ENCODE data around the gene C13orf42. TPM values are rescaled to one million over a fixed set of nuclear protein-coding genes. Genes with fewer than 3 reads are reported as not detected.
"Not testable (repeated sequence)": the region's sequence is repeated elsewhere in the genome, so short reads cannot be mapped to it uniquely, and the experiment has no call there.

Gene C13orf42
- total RNA-seq, 2 donors from 2014 or later, result not detected

GRCh38 chr13:51146667-51147066, 35.6 kb upstream of the C13orf42 start:
- Mint-ChIP-seq H3K36me3 (peaks cover 5% of the 10 kb centered on the region), H3K4me3 (no peak overlapping the region), H3K27ac (no peak overlapping the region), H3K27me3 (peaks cover 19 to 32% of the 10 kb centered on the region in 2 donors), H3K9me3 (no peaks in the 10 kb centered on the region), H3K4me1 (ENCODE audit: low read depth in 2 of 2) (no peaks in the 10 kb centered on the region)
- ATAC-seq (no peak), DNase-seq (ENCODE audit: low spot score) (no peak)

GRCh38 chr13:51137250-51137649, 26.2 kb upstream of the C13orf42 start:
- peaks cover 0 to 3% of the 10 kb centered on the region in 2 donors for H3K4me1 Mint-ChIP-seq (ENCODE audit: low read depth in 2 of 2)
- peak in 1 of 2 donors; percentile 9 for ATAC-seq

GRCh38 chr13:51136276-51136980, 25.4 kb upstream of the C13orf42 start:
- peaks cover 0 to 3% of the 10 kb centered on the region in 2 donors for H3K4me1 Mint-ChIP-seq (ENCODE audit: low read depth in 2 of 2)
- peaks cover 13 to 14% of the 10 kb centered on the region in 2 donors for H3K27me3 Mint-ChIP-seq
- H3K36me3 Mint-ChIP-seq, result no peaks in the 10 kb centered on the region
- H3K4me3 Mint-ChIP-seq, result no peak overlapping the region
- no peak for DNase-seq (ENCODE audit: low spot score)
- peak in 1 of 2 donors; percentile 24 for ATAC-seq
- H3K9me3 Mint-ChIP-seq, result no peaks in the 10 kb centered on the region
- H3K27ac Mint-ChIP-seq, result no peak overlapping the region

More at GRCh38 chr13:51137250-51137649, 26.2 kb upstream of the C13orf42 start:
- Mint-ChIP-seq H3K4me3 (no peak overlapping the region), H3K27ac (no peak overlapping the region), H3K36me3 (no peaks in the 10 kb centered on the region), H3K27me3 (peaks cover 13 to 14% of the 10 kb centered on the region in 2 donors), H3K9me3 (no peaks in the 10 kb centered on the region)
- no peak for DNase-seq (ENCODE audit: low spot score)

GRCh38 chr13:51134763-51135365, 23.8 kb upstream of the C13orf42 start:
- ATAC-seq (no peak), DNase-seq (ENCODE audit: low spot score) (no peak)
- H3K36me3 Mint-ChIP-seq, result no peaks in the 10 kb centered on the region
- H3K4me3 Mint-ChIP-seq, result no peak overlapping the region
- H3K27ac Mint-ChIP-seq, result no peak overlapping the region
- peaks cover 0 to 3% of the 10 kb centered on the region in 2 donors for H3K4me1 Mint-ChIP-seq (ENCODE audit: low read depth in 2 of 2)
- no peaks in the 10 kb centered on the region for H3K9me3 Mint-ChIP-seq
- peaks cover 13 to 14% of the 10 kb centered on the region in 2 donors for H3K27me3 Mint-ChIP-seq

- no peaks in the 10 kb centered on the region for H3K36me3 Mint-ChIP-seq
Observed at GRCh38 chr13:51130348-51130747, 19.3 kb upstream of the C13orf42 start.

GRCh38 chr13:51125495-51126226, 14.6 kb upstream of the C13orf42 start:
- Mint-ChIP-seq H3K9me3 (no peaks in the 10 kb centered on the region), H3K4me3 (no peak overlapping the region), H3K27me3 (peaks cover 25 to 34% of the 10 kb centered on the region in 2 donors), H3K36me3 (no peaks in the 10 kb centered on the region), H3K4me1 (ENCODE audit: low read depth in 2 of 2) (peaks cover 0 to 3% of the 10 kb centered on the region in 2 donors), H3K27ac (no peak overlapping the region)
- DNase-seq (ENCODE audit: low spot score) (no peak), ATAC-seq (peak; percentile 66 to 71)

More at GRCh38 chr13:51130348-51130747, 19.3 kb upstream of the C13orf42 start:
- H3K27me3 Mint-ChIP-seq, result peaks cover 3 to 7% of the 10 kb centered on the region in 2 donors
- DNase-seq (ENCODE audit: low spot score), result no peak
- peaks cover 0 to 3% of the 10 kb centered on the region in 2 donors for H3K4me1 Mint-ChIP-seq (ENCODE audit: low read depth in 2 of 2)
- H3K27ac Mint-ChIP-seq, result no peak overlapping the region
- H3K9me3 Mint-ChIP-seq, result no peaks in the 10 kb centered on the region
- no peak for ATAC-seq
- H3K4me3 Mint-ChIP-seq, result no peak overlapping the region

- peaks cover 25 to 41% of the 10 kb centered on the region in 2 donors for H3K27me3 Mint-ChIP-seq
- H3K4me1 Mint-ChIP-seq (ENCODE audit: low read depth in 2 of 2), result peaks cover 0 to 3% of the 10 kb centered on the region in 2 donors
- H3K27ac Mint-ChIP-seq, result no peak overlapping the region
- DNase-seq (ENCODE audit: low spot score), result no peak
- peak in 1 of 2 donors; percentile 49 for ATAC-seq
- no peak overlapping the region for H3K4me3 Mint-ChIP-seq
- no peaks in the 10 kb centered on the region for H3K9me3 Mint-ChIP-seq
- H3K36me3 Mint-ChIP-seq, result no peaks in the 10 kb centered on the region
Observed at GRCh38 chr13:51122868-51123566, 11.9 kb upstream of the C13orf42 start.

- H3K27me3 Mint-ChIP-seq, result peaks cover 25 to 39% of the 10 kb centered on the region in 2 donors
- not testable (repeated sequence) for H3K9me3 Mint-ChIP-seq; DNase-seq (ENCODE audit: low spot score); H3K27ac Mint-ChIP-seq; H3K4me3 Mint-ChIP-seq; H3K36me3 Mint-ChIP-seq; H3K4me1 Mint-ChIP-seq (ENCODE audit: low read depth in 2 of 2); ATAC-seq
Observed at GRCh38 chr13:51120873-51121272, 9.8 kb upstream of the C13orf42 start.

GRCh38 chr13:51118809-51119431, 7.8 kb upstream of the C13orf42 start:
- peaks cover 0 to 3% of the 10 kb centered on the region in 2 donors for H3K4me1 Mint-ChIP-seq (ENCODE audit: low read depth in 2 of 2)
- peaks cover 20 to 37% of the 10 kb centered on the region in 2 donors for H3K27me3 Mint-ChIP-seq
- no peak for DNase-seq (ENCODE audit: low spot score)
- peak; percentile 62 to 66 for ATAC-seq
- H3K27ac Mint-ChIP-seq, result no peak overlapping the region
- H3K9me3 Mint-ChIP-seq, result no peaks in the 10 kb centered on the region
- no peak overlapping the region for H3K4me3 Mint-ChIP-seq
- H3K36me3 Mint-ChIP-seq, result no peaks in the 10 kb centered on the region

GRCh38 chr13:51113969-51114368, 2.9 kb upstream of the C13orf42 start:
- DNase-seq (ENCODE audit: low spot score) (no peak), ATAC-seq (no peak)
- Mint-ChIP-seq H3K27me3 (peaks cover 8 to 17% of the 10 kb centered on the region in 2 donors), H3K4me3 (no peak overlapping the region), H3K9me3 (no peaks in the 10 kb centered on the region), H3K27ac (no peak overlapping the region), H3K4me1 (ENCODE audit: low read depth in 2 of 2) (no peaks in the 10 kb centered on the region), H3K36me3 (no peaks in the 10 kb centered on the region)

GRCh38 chr13:51113186-51113881, 2.3 kb upstream of the C13orf42 start:
- no peaks in the 10 kb centered on the region for H3K9me3 Mint-ChIP-seq
- H3K36me3 Mint-ChIP-seq, result no peaks in the 10 kb centered on the region
- DNase-seq (ENCODE audit: low spot score), result no peak
- no peak overlapping the region for H3K4me3 Mint-ChIP-seq
- H3K4me1 Mint-ChIP-seq (ENCODE audit: low read depth in 2 of 2), result no peaks in the 10 kb centered on the region
- no peak for ATAC-seq
- H3K27ac Mint-ChIP-seq, result no peak overlapping the region
- H3K27me3 Mint-ChIP-seq, result peaks cover 8 to 16% of the 10 kb centered on the region in 2 donors

- no peak for ATAC-seq
- DNase-seq (ENCODE audit: low spot score), result no peak
- Mint-ChIP-seq H3K9me3 (no peaks in the 10 kb centered on the region), H3K36me3 (no peaks in the 10 kb centered on the region), H3K27me3 (peaks cover 8 to 16% of the 10 kb centered on the region in 2 donors), H3K27ac (no peak overlapping the region), H3K4me1 (ENCODE audit: low read depth in 2 of 2) (no peaks in the 10 kb centered on the region), H3K4me3 (no peak overlapping the region)
Observed at GRCh38 chr13:51112771-51113170, 1.7 kb upstream of the C13orf42 start.
